Testis (tissue), 3 donors: ENCODE measurements around the gene JSRP1. TPM values are rescaled to one million over a fixed set of nuclear protein-coding genes. Genes with fewer than 3 reads are reported as not detected.

Source experiments
- DNase-seq: peaks from one replicate; pipeline ENCODE4 v3.0.0-alpha.2; 2019
- H3K27ac ChIP-seq, 2 donors: fragments of 200-600 bp; sonication (generic); one replicate each; pipeline ENCODE4 v1.5.1; 2019
- H3K27me3 ChIP-seq: fragments of 200-600 bp; sonication (generic); one replicate; pipeline ENCODE4 v1.5.1; 2019
- H3K36me3 ChIP-seq: fragments of 200-600 bp; sonication (generic); one replicate; pipeline ENCODE4 v1.5.1; 2017; ENCODE audit warnings: low read depth; ENCODE audit errors: missing control alignments
- H3K4me1 ChIP-seq: fragments of 200-600 bp; sonication (generic); one replicate; pipeline ENCODE4 v1.5.1; 2019
- H3K4me3 ChIP-seq, 2 donors: fragments of 200-600 bp; sonication (generic); one replicate each; pipeline ENCODE4 v1.5.1; 2017 to 2019
- H3K9me3 ChIP-seq: fragments of 200-600 bp; sonication (generic); one replicate; pipeline ENCODE4 v1.5.1; 2017
- POLR2A ChIP-seq: fragments of 450-650 bp; IDR thresholded peaks from one replicate; pipeline ENCODE4 v1.6.1; 2017; ENCODE audit warnings: antibody characterized with exemption, mild to moderate bottlenecking, moderate library complexity
- WGBS, 2 donors: methylation state at CpG; one replicate each; pipeline ENCODE4 v1.1.5; 2018; 5-methylcytosine and 5-hydroxymethylcytosine counted together
- intact Hi-C: fragments of 100-400 bp; cut with DNase I; formaldehyde crosslinking; loops from one replicate; pipeline ENCODE4 v1.15.1; 2023; ENCODE audit warnings: low total_unique reads
- polyA plus RNA-seq: library from polyadenylated mRNA; stranded (reverse); fragments of 350-450 nt; fragmentation: Illumina TruSeq; extraction: RNeasy Lipid Tissue Mini Kit (QIAGEN cat#74804); gene quantifications from one replicate; pipeline ENCODE4 v1.2.3, GENCODE V29; 2014; ENCODE audit warnings: low read depth, low replicate concordance; ENCODE audit not compliant: insufficient read depth
- total RNA-seq, 2 donors: library from RNA; depleted of rRNA; stranded (reverse); fragments of >200 nt; gene quantifications; one replicate each; pipeline ENCODE4 v1.2.3, GENCODE V29; 2016
- TF ChIP-seq, protein P1 (sequence below), 3 experiments: fragments of 450-650 bp in 2 of 3; fragments of 200-600 bp in 1 of 3; sonication (generic) in 1 of 3; IDR thresholded peaks; one replicate each; pipeline ENCODE4 v1.5.1; 2016 to 2019; ENCODE audit warnings: antibody characterized with exemption in 3 of 3, mild to moderate bottlenecking in 2 of 3, moderate library complexity in 1 of 3

The JSRP1 gene
- total and polyA plus RNA-seq, 3 donors from 2014 or later = 2.2 to 4.6 (median 2.6) TPM

DNA sequence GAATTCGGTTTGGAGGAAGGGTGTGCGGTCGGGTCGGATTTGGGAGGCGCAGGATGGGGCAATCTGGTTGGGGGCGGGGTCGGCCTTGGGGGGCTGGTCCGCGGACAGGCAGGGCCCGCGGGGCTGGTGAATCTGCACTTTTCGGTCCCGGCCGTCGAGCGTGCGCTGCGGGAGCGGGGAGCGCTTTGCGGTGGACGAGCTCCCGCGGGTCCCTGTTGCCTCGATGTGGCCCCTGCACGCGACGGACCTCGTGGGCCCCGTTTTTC, 13.9 kb upstream of the JSRP1 start:
- H3K4me3 ChIP-seq = peak overlapping the region; percentile 80 to 100
- H3K27ac ChIP-seq = peak overlapping the region; percentile 99
- no peaks in the 10 kb centered on the region for H3K36me3 ChIP-seq
- no peaks in the 10 kb centered on the region for H3K27me3 ChIP-seq
- H3K4me1 ChIP-seq = peaks cover 37% of the 10 kb centered on the region
- H3K9me3 ChIP-seq = no peaks in the 10 kb centered on the region
- 0% methylated on average over 12 to 13 of the region's 30 CpGs for WGBS, 2 donors
- intact Hi-C loops = loop anchor here (5.0 to 10.0 kb wide), 3 partner anchors 38 to 125 kb away; partner anchors contain the start of gene AP3D1
- DNase-seq = no peak
- TF ChIP-seq, protein P1, sequence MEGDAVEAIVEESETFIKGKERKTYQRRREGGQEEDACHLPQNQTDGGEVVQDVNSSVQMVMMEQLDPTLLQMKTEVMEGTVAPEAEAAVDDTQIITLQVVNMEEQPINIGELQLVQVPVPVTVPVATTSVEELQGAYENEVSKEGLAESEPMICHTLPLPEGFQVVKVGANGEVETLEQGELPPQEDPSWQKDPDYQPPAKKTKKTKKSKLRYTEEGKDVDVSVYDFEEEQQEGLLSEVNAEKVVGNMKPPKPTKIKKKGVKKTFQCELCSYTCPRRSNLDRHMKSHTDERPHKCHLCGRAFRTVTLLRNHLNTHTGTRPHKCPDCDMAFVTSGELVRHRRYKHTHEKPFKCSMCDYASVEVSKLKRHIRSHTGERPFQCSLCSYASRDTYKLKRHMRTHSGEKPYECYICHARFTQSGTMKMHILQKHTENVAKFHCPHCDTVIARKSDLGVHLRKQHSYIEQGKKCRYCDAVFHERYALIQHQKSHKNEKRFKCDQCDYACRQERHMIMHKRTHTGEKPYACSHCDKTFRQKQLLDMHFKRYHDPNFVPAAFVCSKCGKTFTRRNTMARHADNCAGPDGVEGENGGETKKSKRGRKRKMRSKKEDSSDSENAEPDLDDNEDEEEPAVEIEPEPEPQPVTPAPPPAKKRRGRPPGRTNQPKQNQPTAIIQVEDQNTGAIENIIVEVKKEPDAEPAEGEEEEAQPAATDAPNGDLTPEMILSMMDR (IDR thresholded peaks at IDR 0.05) = no peak
- no peak for TF ChIP-seq POLR2A

DNA sequence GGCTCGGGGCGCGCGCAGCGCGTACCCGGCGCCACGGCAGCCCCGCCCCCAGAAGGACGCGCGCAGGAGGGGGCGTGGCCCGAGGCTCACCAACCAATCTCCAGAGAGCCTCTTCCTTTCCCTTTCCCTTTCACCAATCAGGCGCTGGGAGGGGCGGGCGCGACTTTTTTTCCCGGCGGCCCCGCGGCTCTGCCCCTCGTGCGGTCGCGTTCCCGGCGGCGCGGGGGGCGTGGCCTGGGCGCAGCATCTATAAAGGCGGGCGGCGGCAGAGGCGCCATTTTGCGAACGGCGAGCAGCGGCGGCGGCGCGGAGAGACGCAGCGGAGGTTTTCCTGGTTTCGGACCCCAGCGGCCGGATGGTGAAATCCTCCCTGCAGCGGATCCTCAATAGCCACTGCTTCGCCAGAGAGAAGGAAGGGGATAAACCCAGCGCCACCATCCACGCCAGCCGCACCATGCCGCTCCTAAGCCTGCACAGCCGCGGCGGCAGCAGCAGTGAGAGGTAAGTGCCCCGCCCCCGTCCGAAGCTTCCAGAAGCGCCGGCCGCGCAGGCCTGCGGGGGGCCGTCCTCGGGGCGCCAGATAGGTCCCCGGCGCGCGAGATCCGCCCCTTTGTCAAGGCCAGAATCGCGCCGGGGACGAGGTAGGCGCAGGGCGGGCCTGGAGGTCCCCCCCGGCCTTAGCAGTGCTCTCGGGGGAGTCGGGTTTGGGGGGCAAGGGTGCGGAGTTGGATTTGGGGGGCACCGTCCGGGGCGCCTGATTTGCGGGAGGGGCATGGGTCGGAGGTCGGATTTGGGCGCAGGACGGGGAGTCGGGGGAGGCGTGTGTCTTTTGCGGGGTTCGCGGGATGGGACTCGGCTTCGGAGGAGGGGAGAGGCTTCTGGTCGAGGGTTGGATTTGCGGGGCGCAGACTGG, 13.3 kb upstream of the JSRP1 start:
- Histone ChIP-seq H3K27ac (peak overlapping the region; percentile 99), H3K36me3 (no peaks in the 10 kb centered on the region), H3K27me3 (no peaks in the 10 kb centered on the region), H3K4me3 (peak overlapping the region; percentile 80 to 100), H3K9me3 (no peaks in the 10 kb centered on the region), H3K4me1 (peaks cover 34% of the 10 kb centered on the region)
- intact Hi-C loops = loop anchor here (5.0 to 10.0 kb wide), 3 partner anchors 37 to 125 kb away; partner anchors contain the start of gene AP3D1
- TF ChIP-seq, protein P1 (IDR thresholded peaks at IDR 0.05) = peak in 2 of 3 experiments; percentile 47 to 71
- peak; percentile 100 for TF ChIP-seq POLR2A
- DNase-seq = peak; percentile 98
- WGBS, 2 donors = 0 to 1% methylated on average over 4 to 91 of the region's 103 CpGs

DNA sequence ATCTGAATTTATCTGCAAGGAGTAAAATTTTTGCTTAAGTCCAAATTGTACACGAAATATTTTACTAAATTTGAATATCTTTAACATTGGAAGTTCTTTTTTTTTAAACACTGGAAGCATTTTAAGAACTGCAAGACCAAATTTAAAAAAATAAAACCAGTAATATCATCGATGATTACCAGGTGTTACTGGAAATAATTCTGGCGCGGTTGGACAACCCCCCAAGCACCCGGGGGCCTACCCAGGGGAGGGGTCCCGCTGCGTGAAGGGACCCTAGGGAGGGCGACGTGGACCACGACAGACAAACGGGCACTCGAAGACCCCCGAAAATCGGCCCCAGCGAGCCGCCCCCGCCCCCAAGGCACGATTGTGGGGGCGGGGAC, 12.6 kb upstream of the JSRP1 start:
- no peak for DNase-seq
- no peak for TF ChIP-seq POLR2A
- TF ChIP-seq, protein P1 (IDR thresholded peaks at IDR 0.05) = no peak
- Histone ChIP-seq H3K4me1 (peaks cover 28% of the 10 kb centered on the region), H3K27ac (peak overlapping the region in 1 of 2 donors; percentile 84), H3K9me3 (no peaks in the 10 kb centered on the region), H3K4me3 (peak overlapping the region; percentile 80 to 100), H3K36me3 (no peaks in the 10 kb centered on the region), H3K27me3 (no peaks in the 10 kb centered on the region)
- intact Hi-C loops = no loop called here
- WGBS, 2 donors = 1 to 3% methylated on average over 12 to 19 of the region's 19 CpGs

DNA sequence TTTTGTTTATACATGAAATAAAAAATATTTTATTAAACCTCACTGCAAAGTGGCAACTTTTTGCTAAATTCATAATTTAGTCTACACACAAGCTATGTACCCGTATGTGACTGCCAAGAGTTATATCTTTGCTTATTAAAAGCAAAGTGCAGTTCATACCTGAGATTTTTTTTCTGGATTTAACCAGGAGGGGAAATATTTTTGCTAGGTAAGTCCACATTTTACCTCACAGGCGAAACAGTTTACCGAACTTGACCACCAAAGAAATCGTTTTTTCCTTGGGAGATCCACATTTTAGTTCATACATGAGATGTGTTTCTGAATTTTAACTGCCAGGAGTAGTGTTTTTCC, 12.2 kb upstream of the JSRP1 start:
- H3K4me1 ChIP-seq = peaks cover 25% of the 10 kb centered on the region
- intact Hi-C loops = no loop called here
- H3K9me3 ChIP-seq = no peaks in the 10 kb centered on the region
- H3K27me3 ChIP-seq = no peaks in the 10 kb centered on the region
- WGBS, 2 donors = 53 to 68% methylated on average over 4 of the region's 4 CpGs
- TF ChIP-seq, protein P1 (IDR thresholded peaks at IDR 0.05) = peak in 1 of 3 experiments; percentile 7
- no peak for TF ChIP-seq POLR2A
- no peaks in the 10 kb centered on the region for H3K36me3 ChIP-seq
- no peak for DNase-seq
- peak overlapping the region in 1 of 2 donors; percentile 80 for H3K4me3 ChIP-seq
- peak overlapping the region in 1 of 2 donors; percentile 84 for H3K27ac ChIP-seq
